HG02610 (cell line): Measurements from ENCODE around the gene JAML.

ENCODE experiments used
- ATAC-seq: cut with Tn5 transposase; IDR thresholded peaks from one replicate; pipeline ENCODE4 v1.9.1; 2021; ENCODE audit warnings: mild to moderate bottlenecking, moderate library complexity; ENCODE audit not compliant: unreplicated experiment

JAML gene

GRCh38 chr11:118224511-118225188 lies at the start of gene JAML:
Gene JAML (minus strand): TSS chr11:118225011. CDS start chr11:118214866, 10,145 bp downstream.
- peak; percentile 56 for ATAC-seq

GRCh38 chr11:118274186-118274585 lies 49.4 kb upstream of the JAML start:
- no peak for ATAC-seq

GRCh38 chr11:118272001-118272400 lies 47.2 kb upstream of the JAML start:
- ATAC-seq, result no peak

GRCh38 chr11:118267486-118267885 lies 42.7 kb upstream of the JAML start:
- no peak for ATAC-seq

GRCh38 chr11:118265954-118266353 lies 41.1 kb upstream of the JAML start:
- ATAC-seq, result no peak

- ATAC-seq, result no peak
These were observed 40.0 kb upstream of the JAML start for GRCh38 chr11:118264569-118265465.

GRCh38 chr11:118263695-118264568 lies 39.1 kb upstream of the JAML start, which contains the start of gene MPZL2:
Gene MPZL2 (minus strand): TSS chr11:118264297. CDS start chr11:118264153, 144 bp downstream.
- no peak for ATAC-seq

GRCh38 chr11:118263112-118263511 lies 38.3 kb upstream of the JAML start:
- no peak for ATAC-seq

- no peak for ATAC-seq
These were observed 35.5 kb upstream of the JAML start for GRCh38 chr11:118260353-118260752.

- no peak for ATAC-seq
These were observed 34.3 kb upstream of the JAML start for GRCh38 chr11:118259138-118259537.

GRCh38 chr11:118258410-118258809 lies 33.6 kb upstream of the JAML start:
- ATAC-seq, result no peak

- ATAC-seq, result no peak
These were observed 27.9 kb upstream of the JAML start for GRCh38 chr11:118252688-118253087.

- peak; percentile 54 for ATAC-seq
These were observed 27.2 kb upstream of the JAML start, which contains the start of gene MPZL3 for GRCh38 chr11:118251858-118252652. Gene MPZL3 (minus strand): TSS chr11:118252365. CDS start chr11:118252294, 71 bp downstream.

GRCh38 chr11:118247041-118247440 lies 22.2 kb upstream of the JAML start:
- no peak for ATAC-seq

GRCh38 chr11:118245936-118246562 lies 21.2 kb upstream of the JAML start:
- no peak for ATAC-seq

GRCh38 chr11:118243993-118244762 lies 19.4 kb upstream of the JAML start:
- no peak for ATAC-seq

- no peak for ATAC-seq
These were observed 18.4 kb upstream of the JAML start for GRCh38 chr11:118243161-118243560.

- no peak for ATAC-seq
These were observed 16.9 kb upstream of the JAML start for GRCh38 chr11:118241764-118242098.
